Progenitor cell of endocrine pancreas (in vitro differentiated cells): ENCODE data around the gene ANXA2. TPM values are rescaled to one million over a fixed set of nuclear protein-coding genes. Genes with fewer than 3 reads are reported as not detected.
A peak's percentile ranks its signal among the peaks of the same experiment; 100 is the strongest.
"Not testable (repeated sequence)": the region's sequence is repeated elsewhere in the genome, so short reads cannot be mapped to it uniquely, and the experiment has no call there.

Source experiments
- DNase-seq: peaks from one replicate; pipeline ENCODE4 v3.0.0; 2021; ENCODE audit warnings: low spot score; ENCODE audit not compliant: unreplicated experiment
- H3K27ac Mint-ChIP-seq: 2 replicates; pipeline ENCODE4 v1.8.0; 2021; ENCODE audit warnings: mild to moderate bottlenecking, moderate library complexity, mixed read lengths
- H3K27me3 Mint-ChIP-seq: 2 replicates; pipeline ENCODE4 v1.8.0; 2021; ENCODE audit warnings: mixed read lengths
- H3K36me3 Mint-ChIP-seq: 2 replicates; pipeline ENCODE4 v1.8.0; 2022; ENCODE audit warnings: mixed read lengths; ENCODE audit not compliant: insufficient read depth
- H3K4me1 Mint-ChIP-seq: 2 replicates; pipeline ENCODE4 v1.8.0; 2021; ENCODE audit warnings: low read depth, mixed read lengths
- H3K4me3 Mint-ChIP-seq: 2 replicates; pipeline ENCODE4 v1.8.0; 2021; ENCODE audit warnings: low read depth, mild to moderate bottlenecking, moderate library complexity, mixed read lengths
- H3K9me3 Mint-ChIP-seq: 2 replicates; pipeline ENCODE4 v1.8.0; 2021; ENCODE audit warnings: low read depth, mixed read lengths
- CTCF ChIP-seq: fragments of 200-600 bp; sonication (generic); IDR thresholded peaks from one replicate; pipeline ENCODE4 v1.5.0; 2021; ENCODE audit warnings: antibody characterized with exemption, mild to moderate bottlenecking; ENCODE audit not compliant: unreplicated experiment
- total RNA-seq: library from RNA; stranded (reverse); gene quantifications from 2 replicates; pipeline ENCODE4 v1.2.1, GENCODE V29; 2021

ANXA2 gene
- total RNA-seq, 1 donor from 2014 or later = 311 TPM

- Mint-ChIP-seq H3K36me3 (peaks cover 25% of the 10 kb centered on the region), H3K4me3 (no peak overlapping the region), H3K27ac (no peak overlapping the region), H3K9me3 (peaks cover 3% of the 10 kb centered on the region), H3K4me1 (peaks cover 11% of the 10 kb centered on the region), H3K27me3 (no peaks in the 10 kb centered on the region)
- DNase-seq = no peak
- TF ChIP-seq CTCF = no peak
These were observed 35.3 kb downstream of the ANXA2 start for GRCh38 chr15:60362321-60363086.

- TF ChIP-seq CTCF = peak; percentile 84
- Mint-ChIP-seq H3K36me3 (peaks cover 38% of the 10 kb centered on the region), H3K27ac (peak overlapping the region; percentile 45), H3K4me1 (peaks cover 11% of the 10 kb centered on the region)
- H3K9me3 Mint-ChIP-seq, H3K4me3 Mint-ChIP-seq, DNase-seq, H3K27me3 Mint-ChIP-seq: not testable (repeated sequence)
These were observed 38.0 kb downstream of the ANXA2 start for GRCh38 chr15:60359738-60360137.

- H3K4me3 Mint-ChIP-seq = no peak overlapping the region
- DNase-seq = no peak
- no peaks in the 10 kb centered on the region for H3K9me3 Mint-ChIP-seq
- H3K4me1 Mint-ChIP-seq = peaks cover 11% of the 10 kb centered on the region
- TF ChIP-seq CTCF = no peak
- no peaks in the 10 kb centered on the region for H3K27me3 Mint-ChIP-seq
- H3K36me3 Mint-ChIP-seq = peaks cover 37% of the 10 kb centered on the region
- no peak overlapping the region for H3K27ac Mint-ChIP-seq
These were observed 38.7 kb downstream of the ANXA2 start for GRCh38 chr15:60358935-60359682.

- Mint-ChIP-seq H3K27ac (no peak overlapping the region), H3K36me3 (peaks cover 33% of the 10 kb centered on the region), H3K4me3 (no peak overlapping the region), H3K4me1 (peaks cover 9% of the 10 kb centered on the region), H3K9me3 (no peaks in the 10 kb centered on the region), H3K27me3 (no peaks in the 10 kb centered on the region)
- no peak for DNase-seq
- no peak for TF ChIP-seq CTCF
These were observed 41.0 kb downstream of the ANXA2 start for GRCh38 chr15:60356832-60357231.

GRCh38 chr15:60355148-60355857, 42.5 kb downstream of the ANXA2 start:
- Mint-ChIP-seq H3K27me3 (no peaks in the 10 kb centered on the region), H3K4me1 (no peaks in the 10 kb centered on the region), H3K36me3 (peaks cover 34% of the 10 kb centered on the region), H3K4me3 (no peak overlapping the region), H3K9me3 (no peaks in the 10 kb centered on the region), H3K27ac (no peak overlapping the region)
- no peak for TF ChIP-seq CTCF
- DNase-seq = no peak
